NCI-H2107 (cell line): Measurements from ENCODE around the gene CALHM3.
"Not testable (repeated sequence)": the region's sequence is repeated elsewhere in the genome, so short reads cannot be mapped to it uniquely, and the experiment has no call there.

Source experiments
- DNase-seq: peaks from one replicate; lab custom pipeline; 2025; lab: John Stamatoyannopoulos, UW

Gene CALHM3

GRCh38 chr10:103479135-103479534 lies at the start of gene CALHM3:
Gene CALHM3, minus strand, starts transcription at chr10:103479240. Its CDS starts 208 bp downstream, at chr10:103479032.
- DNase-seq, result no peak

GRCh38 chr10:103528549-103528948 lies 49.5 kb upstream of the CALHM3 start:
- DNase-seq, result no peak

GRCh38 chr10:103527476-103527875 lies 48.4 kb upstream of the CALHM3 start:
- not testable (repeated sequence) for DNase-seq

- DNase-seq, result no peak
These were observed 46.9 kb upstream of the CALHM3 start for GRCh38 chr10:103525901-103526300.

- no peak for DNase-seq
These were observed 44.6 kb upstream of the CALHM3 start for GRCh38 chr10:103523683-103524082.

GRCh38 chr10:103522006-103522405 lies 43.0 kb upstream of the CALHM3 start:
- DNase-seq, result not testable (repeated sequence)

- no peak for DNase-seq
These were observed 40.8 kb upstream of the CALHM3 start for GRCh38 chr10:103519798-103520197.

- no peak for DNase-seq
These were observed 38.4 kb upstream of the CALHM3 start for GRCh38 chr10:103517234-103518085.

- DNase-seq, result no peak
These were observed 35.2 kb upstream of the CALHM3 start for GRCh38 chr10:103514244-103514643.

- DNase-seq, result no peak
These were observed 34.5 kb upstream of the CALHM3 start for GRCh38 chr10:103513380-103514060.

GRCh38 chr10:103512591-103513379 lies 33.7 kb upstream of the CALHM3 start:
- no peak for DNase-seq

- no peak for DNase-seq
These were observed 33.1 kb upstream of the CALHM3 start for GRCh38 chr10:103512166-103512565.

GRCh38 chr10:103510791-103511752 lies 32.0 kb upstream of the CALHM3 start:
- no peak for DNase-seq

GRCh38 chr10:103510046-103510685 lies 31.1 kb upstream of the CALHM3 start:
- DNase-seq, result no peak

GRCh38 chr10:103507235-103508191 lies 28.5 kb upstream of the CALHM3 start:
- DNase-seq, result peak; percentile 39

- no peak for DNase-seq
These were observed 27.0 kb upstream of the CALHM3 start for GRCh38 chr10:103506061-103506460.

- DNase-seq, result no peak
These were observed 25.2 kb upstream of the CALHM3 start for GRCh38 chr10:103504181-103504783.

- DNase-seq, result not testable (repeated sequence)
These were observed 24.7 kb upstream of the CALHM3 start for GRCh38 chr10:103503777-103504176.
